GM12875 (cell line): ENCODE data around the gene IL31RA.

Experiments
- H3K4me3 ChIP-seq: one replicate; pipeline ENCODE4 v1.5.1; 2011; ENCODE audit warnings: low read depth, low read length, control low read depth
- TF ChIP-seq, protein P1 (sequence below): IDR thresholded peaks from 2 replicates; pipeline ENCODE4 v1.5.1; 2011; ENCODE audit warnings: low read depth, mild to moderate bottlenecking, control low read depth, inconsistent platforms, low read length, moderate library complexity, borderline replicate concordance; ENCODE audit not compliant: insufficient read depth

The IL31RA gene

DNA sequence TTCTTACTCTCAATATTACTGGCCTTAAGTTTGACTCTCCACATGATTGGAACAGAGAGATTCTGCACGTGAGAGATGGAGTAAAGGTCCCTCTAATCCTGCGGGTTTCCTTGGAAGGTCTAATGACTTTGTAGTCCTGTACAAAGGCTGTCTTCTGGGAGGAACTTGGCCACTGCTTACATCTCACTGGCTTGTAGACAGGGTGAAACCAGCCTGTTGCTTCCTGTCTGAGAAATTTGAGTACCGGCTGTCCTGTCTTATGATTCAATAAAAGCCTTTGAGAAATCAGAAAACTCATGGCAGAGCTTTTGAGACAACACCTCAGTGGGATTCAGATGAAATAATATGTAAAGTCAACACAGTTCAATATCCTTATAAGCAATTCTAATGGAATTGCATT lies 43.0 kb downstream of the IL31RA start:
- H3K4me3 ChIP-seq = no peak overlapping the region
- TF ChIP-seq, protein P1, sequence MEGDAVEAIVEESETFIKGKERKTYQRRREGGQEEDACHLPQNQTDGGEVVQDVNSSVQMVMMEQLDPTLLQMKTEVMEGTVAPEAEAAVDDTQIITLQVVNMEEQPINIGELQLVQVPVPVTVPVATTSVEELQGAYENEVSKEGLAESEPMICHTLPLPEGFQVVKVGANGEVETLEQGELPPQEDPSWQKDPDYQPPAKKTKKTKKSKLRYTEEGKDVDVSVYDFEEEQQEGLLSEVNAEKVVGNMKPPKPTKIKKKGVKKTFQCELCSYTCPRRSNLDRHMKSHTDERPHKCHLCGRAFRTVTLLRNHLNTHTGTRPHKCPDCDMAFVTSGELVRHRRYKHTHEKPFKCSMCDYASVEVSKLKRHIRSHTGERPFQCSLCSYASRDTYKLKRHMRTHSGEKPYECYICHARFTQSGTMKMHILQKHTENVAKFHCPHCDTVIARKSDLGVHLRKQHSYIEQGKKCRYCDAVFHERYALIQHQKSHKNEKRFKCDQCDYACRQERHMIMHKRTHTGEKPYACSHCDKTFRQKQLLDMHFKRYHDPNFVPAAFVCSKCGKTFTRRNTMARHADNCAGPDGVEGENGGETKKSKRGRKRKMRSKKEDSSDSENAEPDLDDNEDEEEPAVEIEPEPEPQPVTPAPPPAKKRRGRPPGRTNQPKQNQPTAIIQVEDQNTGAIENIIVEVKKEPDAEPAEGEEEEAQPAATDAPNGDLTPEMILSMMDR = no peak

GRCh38 chr5:55895346-55895745 lies 44.2 kb downstream of the IL31RA start:
- TF ChIP-seq, protein P1 = no peak
- H3K4me3 ChIP-seq = no peak overlapping the region

GRCh38 chr5:55896238-55896637 lies 45.1 kb downstream of the IL31RA start:
- no peak overlapping the region for H3K4me3 ChIP-seq
- TF ChIP-seq, protein P1 = no peak

DNA sequence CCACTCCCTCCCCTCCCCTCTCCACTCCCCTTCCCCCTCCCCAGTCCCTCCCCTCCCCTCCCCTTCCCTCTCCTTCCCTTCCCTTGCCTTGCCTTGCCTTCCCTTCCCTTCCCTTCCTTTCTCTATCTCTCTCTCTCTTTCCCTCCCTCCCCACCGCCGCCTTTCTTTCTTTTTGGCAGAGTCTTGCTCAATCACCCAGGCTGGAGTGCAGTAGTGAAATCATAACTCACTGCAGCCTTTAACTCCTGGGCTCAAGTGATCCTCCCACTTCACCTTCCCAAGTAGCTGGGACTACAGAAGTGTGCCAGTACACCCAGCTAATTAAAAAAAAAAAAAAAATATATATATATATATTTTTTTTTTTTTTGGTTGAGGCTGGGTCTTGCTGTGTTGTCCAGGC lies 45.5 kb downstream of the IL31RA start:
- TF ChIP-seq, protein P1 = no peak
- no peak overlapping the region for H3K4me3 ChIP-seq

DNA sequence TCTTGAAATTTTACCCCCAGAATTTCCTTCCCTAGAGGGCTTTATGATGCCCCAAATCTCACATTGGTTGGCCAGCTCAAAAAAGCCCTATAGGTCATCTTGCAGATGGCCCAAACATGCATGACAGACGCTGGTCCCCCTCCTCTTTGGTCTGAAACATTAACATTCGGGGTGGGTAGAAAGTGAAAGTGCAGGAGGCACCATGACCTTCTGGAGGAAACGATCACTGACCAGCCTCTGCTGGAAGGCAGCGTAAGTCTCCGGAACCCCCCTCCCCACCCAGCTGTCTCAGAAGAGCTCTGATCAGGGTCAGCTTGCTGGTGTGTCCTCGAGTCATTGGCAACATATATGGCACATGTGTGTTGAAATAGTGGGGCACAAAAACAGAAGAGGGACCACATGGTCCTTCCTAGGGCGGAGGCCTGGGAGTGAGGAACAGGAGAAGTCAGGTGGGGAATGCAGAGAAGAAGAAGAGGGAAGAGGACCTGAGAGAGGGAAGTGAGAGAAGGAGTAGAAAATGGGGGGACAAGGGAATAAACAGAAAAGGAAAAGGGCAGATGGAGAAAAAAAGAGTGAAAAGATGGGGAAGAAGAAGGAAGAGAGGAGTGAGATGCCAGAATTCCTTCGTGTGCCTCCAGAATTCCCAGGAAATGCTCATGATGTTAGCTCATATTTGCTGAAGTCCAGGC lies 46.2 kb downstream of the IL31RA start:
- TF ChIP-seq, protein P1 = no peak
- H3K4me3 ChIP-seq = no peak overlapping the region

DNA sequence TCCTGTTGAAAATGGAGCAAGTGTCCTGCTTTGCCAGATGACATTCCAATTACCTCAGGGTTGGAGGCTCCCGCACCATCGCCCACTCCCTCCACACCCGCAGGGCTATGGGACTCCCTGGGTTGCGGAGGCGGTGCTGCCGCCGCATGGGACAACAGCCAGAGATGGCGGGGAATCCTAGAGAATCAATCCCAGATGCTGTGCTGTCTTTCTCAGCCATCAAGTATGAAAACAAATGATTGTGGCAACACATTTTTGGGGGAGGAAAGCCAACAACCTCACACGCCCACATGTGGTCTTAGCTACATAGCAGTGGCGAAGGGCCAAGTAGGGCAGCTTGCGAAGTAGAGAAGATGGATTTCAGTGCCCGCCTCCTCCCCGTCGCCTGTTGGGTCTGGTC lies 46.7 kb downstream of the IL31RA start:
- TF ChIP-seq, protein P1 = no peak
- no peak overlapping the region for H3K4me3 ChIP-seq

DNA sequence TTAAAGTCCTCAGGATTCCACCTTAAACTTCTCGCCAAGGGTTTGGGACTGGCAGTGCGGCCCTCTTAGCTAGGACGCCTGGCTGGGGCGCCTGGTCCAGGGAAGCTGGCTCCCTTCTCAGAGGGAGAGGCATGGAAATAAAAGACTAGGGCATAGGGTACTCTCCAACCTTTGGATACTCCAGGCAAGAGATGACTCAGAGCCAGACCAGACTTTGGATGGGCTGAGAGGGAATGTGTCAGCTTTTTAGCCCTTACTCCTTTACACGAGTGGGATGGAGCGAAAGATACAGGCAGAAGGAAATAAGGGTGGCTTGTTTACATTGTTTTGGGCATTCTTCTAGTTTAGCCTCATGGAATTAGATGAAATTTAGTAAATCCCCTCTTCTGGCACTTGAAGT lies 48.2 kb downstream of the IL31RA start:
- TF ChIP-seq, protein P1 = no peak
- no peak overlapping the region for H3K4me3 ChIP-seq
